Right lobe of liver (tissue), 6 donors: Measurements from ENCODE around the gene SBF2. TPM values are rescaled to one million over a fixed set of nuclear protein-coding genes. Genes with fewer than 3 reads are reported as not detected.

Experiments used
- ATAC-seq, 4 donors: fragments of 200-7000 bp; cut with Tn5 transposase; one replicate each; pipeline ENCODE4 v1.9.1; 2020; ENCODE audit warnings: mild to moderate bottlenecking in 4 of 4, moderate library complexity in 4 of 4
- DNase-seq, 3 donors: peaks; one replicate each; pipeline ENCODE4 v3.0.0-alpha.2; 2020
- H3K27ac ChIP-seq, 3 donors: fragments of 200-600 bp; one replicate each; pipeline ENCODE4 v1.8.0; 2022
- H3K27me3 ChIP-seq, 2 donors: fragments of 200-600 bp; one replicate each; pipeline ENCODE4 v1.8.0; 2022
- H3K36me3 ChIP-seq, 4 donors: fragments of 200-600 bp; sonication (generic) in 1 of 4; one replicate each; pipeline versions ENCODE4 v1.5.1 to v1.8.0; 2017 to 2022; ENCODE audit warnings: control low read depth in 1 of 4
- H3K4me1 ChIP-seq, 4 donors: fragments of 200-600 bp; sonication (generic) in 1 of 4; one replicate each; pipeline versions ENCODE4 v1.5.1 to v1.8.0; 2017 to 2022; ENCODE audit warnings: control low read depth in 1 of 4
- H3K4me3 ChIP-seq, 3 donors: fragments of 200-600 bp; one replicate each; pipeline ENCODE4 v1.8.0; 2022
- H3K9me3 ChIP-seq, 4 donors: fragments of 200-600 bp; sonication (generic) in 1 of 4; one replicate each; pipeline versions ENCODE4 v1.5.1 to v1.8.0; 2017 to 2022; ENCODE audit warnings: control low read depth in 1 of 4
- POLR2A ChIP-seq: fragments of 450-650 bp; IDR thresholded peaks from one replicate; pipeline ENCODE4 v1.6.1; 2017; ENCODE audit warnings: antibody characterized with exemption, mild to moderate bottlenecking
- WGBS: methylation state at CpG from one replicate; pipeline ENCODE4 v1.1.6; 2018; ENCODE audit warnings: low coverage, low lambda C conversion rate; ENCODE audit not compliant: insufficient coverage; ENCODE audit errors: missing lambda C conversion rate; 5-methylcytosine and 5-hydroxymethylcytosine counted together
- intact Hi-C, 2 donors: fragments of 100-400 bp; cut with DNase I; formaldehyde crosslinking; loops; one replicate each; pipeline versions ENCODE4 v1.11.2 to v1.14.1; 2022
- total RNA-seq, 6 experiments: library from RNA; depleted of rRNA in 2 of 6; stranded (reverse); fragments of >200 nt in 2 of 6; fragmentation: NEBNext Ultra II Directional in 3 of 6; extraction: Animal tissue kit (Norgen Biotek cat#: 25700) in 3 of 6; gene quantifications; one replicate each; pipeline versions ENCODE4 v1.1.0 to v1.2.4, GENCODE V29; 2016 to 2023
- TF ChIP-seq, protein P1 (sequence below), 4 donors: fragments of 200-600 bp in 3 of 4; fragments of 450-650 bp in 1 of 4; IDR thresholded peaks; one replicate each; pipeline versions ENCODE4 v1.5.1 to v1.8.0; 2016 to 2022; ENCODE audit warnings: antibody characterized with exemption in 4 of 4, mild to moderate bottlenecking in 2 of 4
- donor health status: DM: no; HTN: yes; CAD: no.
- donor health status: DM: no; HTN: no; CAD: no.
- donor health status: DM: no; HTN: no; CAD: no.
- donor health status: DM: no; HTN: yes; CAD: no.
- donor health status: DM: no; HTN: yes; CAD: no.

Gene SBF2
- total RNA-seq, 6 experiments from 2014 or later, result 13.7 to 28.4 (median 21.3) TPM

DNA sequence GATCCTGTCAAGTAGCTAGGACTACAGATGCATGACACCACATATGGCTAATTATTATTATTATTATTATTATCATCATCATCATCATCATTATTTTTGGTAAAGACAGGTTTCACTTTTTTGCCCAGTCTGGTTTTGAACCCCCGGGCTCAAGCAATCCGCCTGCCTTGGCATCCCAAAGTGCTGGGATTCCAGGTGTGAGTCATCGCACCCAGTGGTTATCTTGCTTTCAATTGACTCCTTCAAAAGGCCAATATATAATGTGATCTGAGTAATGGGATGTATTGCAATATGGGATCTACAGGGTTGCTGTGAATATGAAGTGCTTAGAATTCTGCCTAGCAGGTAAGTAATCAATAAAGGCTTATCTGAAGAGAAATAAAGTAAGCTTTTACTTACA, 221.2 kb downstream of the SBF2 start:
- TF ChIP-seq, protein P1, sequence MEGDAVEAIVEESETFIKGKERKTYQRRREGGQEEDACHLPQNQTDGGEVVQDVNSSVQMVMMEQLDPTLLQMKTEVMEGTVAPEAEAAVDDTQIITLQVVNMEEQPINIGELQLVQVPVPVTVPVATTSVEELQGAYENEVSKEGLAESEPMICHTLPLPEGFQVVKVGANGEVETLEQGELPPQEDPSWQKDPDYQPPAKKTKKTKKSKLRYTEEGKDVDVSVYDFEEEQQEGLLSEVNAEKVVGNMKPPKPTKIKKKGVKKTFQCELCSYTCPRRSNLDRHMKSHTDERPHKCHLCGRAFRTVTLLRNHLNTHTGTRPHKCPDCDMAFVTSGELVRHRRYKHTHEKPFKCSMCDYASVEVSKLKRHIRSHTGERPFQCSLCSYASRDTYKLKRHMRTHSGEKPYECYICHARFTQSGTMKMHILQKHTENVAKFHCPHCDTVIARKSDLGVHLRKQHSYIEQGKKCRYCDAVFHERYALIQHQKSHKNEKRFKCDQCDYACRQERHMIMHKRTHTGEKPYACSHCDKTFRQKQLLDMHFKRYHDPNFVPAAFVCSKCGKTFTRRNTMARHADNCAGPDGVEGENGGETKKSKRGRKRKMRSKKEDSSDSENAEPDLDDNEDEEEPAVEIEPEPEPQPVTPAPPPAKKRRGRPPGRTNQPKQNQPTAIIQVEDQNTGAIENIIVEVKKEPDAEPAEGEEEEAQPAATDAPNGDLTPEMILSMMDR (IDR thresholded peaks at IDR 0.05), result no peak
- Histone ChIP-seq H3K4me1 (peaks cover 0 to 5% (median 0%) of the 10 kb centered on the region in 4 donors), H3K4me3 (no peak overlapping the region), H3K27ac (no peak overlapping the region), H3K27me3 (no peaks in the 10 kb centered on the region), H3K9me3 (no peaks in the 10 kb centered on the region), H3K36me3 (no peaks in the 10 kb centered on the region)
- ATAC-seq, result no peak
- DNase-seq, result no peak
- intact Hi-C loops, result no loop called here
- WGBS, result 100% methylated on average over 3 of the region's 3 CpGs

GRCh38 chr11:10072142-10072541, 221.9 kb downstream of the SBF2 start:
- Histone ChIP-seq H3K4me3 (no peak overlapping the region), H3K4me1 (peaks cover 0 to 5% (median 0%) of the 10 kb centered on the region in 4 donors), H3K27me3 (no peaks in the 10 kb centered on the region), H3K36me3 (no peaks in the 10 kb centered on the region), H3K9me3 (no peaks in the 10 kb centered on the region), H3K27ac (no peak overlapping the region)
- ATAC-seq (no peak), DNase-seq (no peak)
- intact Hi-C loops, result no loop called here
- no peak for TF ChIP-seq POLR2A
- TF ChIP-seq, protein P1 (IDR thresholded peaks at IDR 0.05), result no peak
- 78% methylated on average over 1 of the region's 1 CpG for WGBS

- peaks cover 0 to 3% (median 0%) of the 10 kb centered on the region in 4 donors for H3K4me1 ChIP-seq
- H3K36me3 ChIP-seq, result no peaks in the 10 kb centered on the region
- 62% methylated on average over 3 of the region's 3 CpGs for WGBS
- H3K27me3 ChIP-seq, result no peaks in the 10 kb centered on the region
- DNase-seq (no peak), ATAC-seq (no peak)
- no peak overlapping the region for H3K4me3 ChIP-seq
- H3K9me3 ChIP-seq, result no peaks in the 10 kb centered on the region
- no peak overlapping the region for H3K27ac ChIP-seq
- intact Hi-C loops, result no loop called here
- TF ChIP-seq POLR2A, result no peak
- TF ChIP-seq, protein P1 (IDR thresholded peaks at IDR 0.05), result no peak
These were observed 226.3 kb downstream of the SBF2 start for GRCh38 chr11:10067629-10068300.

GRCh38 chr11:10066441-10066840, 227.6 kb downstream of the SBF2 start:
- H3K27ac ChIP-seq, result no peak overlapping the region
- ATAC-seq (no peak), DNase-seq (no peak)
- 35% methylated on average over 4 of the region's 4 CpGs for WGBS
- TF ChIP-seq, protein P1 (IDR thresholded peaks at IDR 0.05), result no peak
- TF ChIP-seq POLR2A, result no peak
- intact Hi-C loops, result no loop called here
- H3K4me3 ChIP-seq, result no peak overlapping the region
- H3K9me3 ChIP-seq, result no peaks in the 10 kb centered on the region
- H3K36me3 ChIP-seq, result no peaks in the 10 kb centered on the region
- H3K27me3 ChIP-seq, result no peaks in the 10 kb centered on the region
- H3K4me1 ChIP-seq, result peaks cover 0 to 3% (median 0%) of the 10 kb centered on the region in 4 donors
